HEK293 (cell line): ENCODE data around the gene MVB12A.

Experiments
- CTCF ChIP-seq: fragments of 450-650 bp; formaldehyde crosslinking; IDR thresholded peaks from 2 replicates; pipeline ENCODE4 v1.5.1; 2016; ENCODE audit warnings: missing biosample characterization, missing genetic modification characterization
- GLI4 ChIP-seq: fragments of 450-650 bp; formaldehyde crosslinking; IDR thresholded peaks from 2 replicates; pipeline ENCODE4 v1.5.1; 2016; ENCODE audit warnings: missing biosample characterization, missing genetic modification characterization
- MZF1 ChIP-seq: fragments of 450-650 bp; formaldehyde crosslinking; IDR thresholded peaks from 2 replicates; pipeline ENCODE4 v1.5.1; 2017; ENCODE audit warnings: missing biosample characterization, missing genetic modification characterization, borderline replicate concordance
- PRDM10 ChIP-seq: fragments of 450-650 bp; formaldehyde crosslinking; IDR thresholded peaks from 2 replicates; pipeline ENCODE4 v1.5.1; 2016; ENCODE audit warnings: missing biosample characterization, missing genetic modification characterization
- ZBTB21 ChIP-seq: fragments of 450-650 bp; formaldehyde crosslinking; IDR thresholded peaks from 2 replicates; pipeline ENCODE4 v1.5.1; 2017; ENCODE audit warnings: missing biosample characterization, missing genetic modification characterization
- ZNF423 ChIP-seq: fragments of 450-650 bp; formaldehyde crosslinking; IDR thresholded peaks from 2 replicates; pipeline ENCODE4 v1.5.1; 2016; ENCODE audit warnings: missing biosample characterization, missing genetic modification characterization
- ZNF488 ChIP-seq: fragments of 450-650 bp; formaldehyde crosslinking; IDR thresholded peaks from 2 replicates; pipeline ENCODE4 v1.5.1; 2016; ENCODE audit warnings: missing biosample characterization, missing genetic modification characterization
- TF ChIP-seq, protein P1 (sequence below): fragments of 450-650 bp; formaldehyde crosslinking; IDR thresholded peaks from 2 replicates; pipeline ENCODE4 v1.5.1; 2016; ENCODE audit warnings: missing biosample characterization, missing genetic modification characterization
- TF ChIP-seq, protein P2 (sequence below): fragments of 450-650 bp; formaldehyde crosslinking; IDR thresholded peaks from 2 replicates; pipeline ENCODE4 v1.5.1; 2016; ENCODE audit warnings: missing biosample characterization, missing genetic modification characterization

DNA sequence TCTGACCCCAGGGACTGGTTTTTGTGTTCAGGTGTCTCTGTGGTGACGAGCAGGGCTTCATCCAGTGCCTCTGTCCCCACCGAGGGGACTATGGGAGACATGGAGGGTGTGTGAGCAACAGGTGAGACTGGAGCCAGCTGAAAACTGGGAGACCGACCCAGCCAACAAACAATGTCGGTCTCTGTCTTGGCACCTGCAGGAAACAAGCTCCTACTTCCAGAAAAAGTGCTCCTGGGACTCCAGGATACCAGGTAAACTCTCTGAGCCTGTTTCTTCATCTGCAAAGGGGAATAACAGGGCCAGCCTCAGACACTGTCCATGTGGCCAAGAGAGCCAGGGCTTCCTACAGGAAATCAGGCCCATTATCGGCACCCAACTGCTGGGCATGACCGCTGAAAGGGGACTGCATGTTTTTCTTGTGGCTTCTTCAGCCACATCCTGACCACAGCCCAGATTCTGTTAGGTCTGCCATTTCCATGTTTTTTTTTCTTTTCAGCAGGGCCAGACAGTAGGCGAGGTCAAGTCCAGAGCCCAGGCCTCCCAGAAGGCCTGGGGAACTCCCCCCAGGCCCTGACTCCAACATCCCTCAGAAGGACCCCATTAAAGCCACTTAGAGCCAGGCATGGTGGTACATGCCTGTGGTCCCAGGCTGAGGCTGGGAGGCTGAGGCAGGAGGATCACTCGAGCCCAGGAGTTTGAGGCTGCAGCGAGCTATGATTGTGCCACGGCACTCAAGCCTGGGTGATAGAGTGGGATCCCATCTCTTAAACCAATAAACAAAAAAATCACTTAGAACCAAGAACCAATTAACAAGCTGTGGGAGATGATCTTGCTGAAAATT, 13.6 kb upstream of the MVB12A start:
- TF ChIP-seq ZNF488 (tag by site-specific recombination) (no peak), PRDM10 (tag by site-specific recombination) (no peak), MZF1 (no peak), CTCF (no peak), ZNF423 (tag by site-specific recombination) (no peak), GLI4 (tag by site-specific recombination) (no peak), ZBTB21 (tag by site-specific recombination) (no peak)
- TF ChIP-seq, protein P1, sequence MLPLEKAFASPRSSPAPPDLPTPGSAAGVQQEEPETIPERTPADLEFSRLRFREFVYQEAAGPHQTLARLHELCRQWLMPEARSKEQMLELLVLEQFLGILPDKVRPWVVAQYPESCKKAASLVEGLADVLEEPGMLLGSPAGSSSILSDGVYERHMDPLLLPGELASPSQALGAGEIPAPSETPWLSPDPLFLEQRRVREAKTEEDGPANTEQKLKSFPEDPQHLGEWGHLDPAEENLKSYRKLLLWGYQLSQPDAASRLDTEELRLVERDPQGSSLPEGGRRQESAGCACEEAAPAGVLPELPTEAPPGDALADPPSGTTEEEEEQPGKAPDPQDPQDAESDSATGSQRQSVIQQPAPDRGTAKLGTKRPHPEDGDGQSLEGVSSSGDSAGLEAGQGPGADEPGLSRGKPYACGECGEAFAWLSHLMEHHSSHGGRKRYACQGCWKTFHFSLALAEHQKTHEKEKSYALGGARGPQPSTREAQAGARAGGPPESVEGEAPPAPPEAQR (tag by site-specific recombination) = no peak
- TF ChIP-seq, protein P2, sequence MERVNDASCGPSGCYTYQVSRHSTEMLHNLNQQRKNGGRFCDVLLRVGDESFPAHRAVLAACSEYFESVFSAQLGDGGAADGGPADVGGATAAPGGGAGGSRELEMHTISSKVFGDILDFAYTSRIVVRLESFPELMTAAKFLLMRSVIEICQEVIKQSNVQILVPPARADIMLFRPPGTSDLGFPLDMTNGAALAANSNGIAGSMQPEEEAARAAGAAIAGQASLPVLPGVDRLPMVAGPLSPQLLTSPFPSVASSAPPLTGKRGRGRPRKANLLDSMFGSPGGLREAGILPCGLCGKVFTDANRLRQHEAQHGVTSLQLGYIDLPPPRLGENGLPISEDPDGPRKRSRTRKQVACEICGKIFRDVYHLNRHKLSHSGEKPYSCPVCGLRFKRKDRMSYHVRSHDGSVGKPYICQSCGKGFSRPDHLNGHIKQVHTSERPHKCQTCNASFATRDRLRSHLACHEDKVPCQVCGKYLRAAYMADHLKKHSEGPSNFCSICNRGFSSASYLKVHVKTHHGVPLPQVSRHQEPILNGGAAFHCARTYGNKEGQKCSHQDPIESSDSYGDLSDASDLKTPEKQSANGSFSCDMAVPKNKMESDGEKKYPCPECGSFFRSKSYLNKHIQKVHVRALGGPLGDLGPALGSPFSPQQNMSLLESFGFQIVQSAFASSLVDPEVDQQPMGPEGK (tag by site-specific recombination) = no peak
